IMR-90 (cell line): ENCODE results near the gene LCN10. TPM values are rescaled to one million over a fixed set of nuclear protein-coding genes. Genes with fewer than 3 reads are reported as not detected.

Experiments
- ATAC-seq: fragments of 200-7000 bp; cut with Tn5 transposase; 2 replicates; pipeline ENCODE4 v1.9.1; 2020; ENCODE audit warnings: low read depth, mild to moderate bottlenecking, moderate library complexity
- BruUV-seq: library from RNA; stranded (reverse); fragments of 400-500 nt; replicated peaks from 2 replicates; lab custom pipeline; 2021; lab: Mats Ljungman, UMichigan
- CTCF ChIA-PET: fragments of 300-600 bp; formaldehyde crosslinking; extraction: SDS; loops from one replicate; lab custom pipeline; 2021; ENCODE audit warnings: antibody characterized with exemption; lab: Yijun Ruan, JAX
- POLR2A ChIA-PET: fragments of 300-600 bp; sonication (Branson Sonifier 250); formaldehyde crosslinking; loops from one replicate; lab custom pipeline; 2022; ENCODE audit warnings: antibody characterized with exemption; ENCODE audit not compliant: unreplicated experiment; lab: Charles Lee
- DNase-seq: peaks from one replicate; pipeline ENCODE4 v3.0.0; 2013
- H2AFZ ChIP-seq: replicated peaks from 2 replicates; pipeline ENCODE3; 2013; ENCODE audit warnings: low read length, mild to moderate bottlenecking; ENCODE audit not compliant: poor library complexity
- H2AK5ac ChIP-seq: 2 replicates; pipeline ENCODE4 v1.6.1; 2013; ENCODE audit warnings: low read depth, low read length, inconsistent platforms
- H2AK9ac ChIP-seq: replicated peaks from 2 replicates; pipeline ENCODE3; 2013; ENCODE audit warnings: mild to moderate bottlenecking, low read depth, low read length, moderate library complexity; ENCODE audit not compliant: poor library complexity
- H2BK120ac ChIP-seq: 2 replicates; pipeline ENCODE4 v1.6.1; 2013; ENCODE audit warnings: low read depth, low read length, inconsistent platforms
- H2BK15ac ChIP-seq: 3 replicates; pipeline ENCODE4 v1.6.1; 2013; ENCODE audit warnings: low read depth, low read length, inconsistent platforms
- H2BK20ac ChIP-seq: 2 replicates; pipeline ENCODE4 v1.6.1; 2013; ENCODE audit warnings: low read depth, mild to moderate bottlenecking, inconsistent platforms, low read length, moderate library complexity
- H2BK5ac ChIP-seq: 2 replicates; pipeline ENCODE4 v1.6.1; 2013; ENCODE audit warnings: mild to moderate bottlenecking, low read depth, low read length, inconsistent platforms; ENCODE audit not compliant: poor library complexity, severe bottlenecking
- H3K14ac ChIP-seq: replicated peaks from 2 replicates; pipeline ENCODE4 v1.6.1; 2013; ENCODE audit warnings: low read depth, low read length, inconsistent platforms
- H3K18ac ChIP-seq: 2 replicates; pipeline ENCODE4 v1.6.1; 2013; ENCODE audit warnings: low read depth, low read length, control low read depth
- H3K23ac ChIP-seq: 2 replicates; pipeline ENCODE4 v1.6.1; 2013; ENCODE audit warnings: low read depth, low read length, inconsistent platforms
- H3K27ac ChIP-seq: 2 replicates; pipeline ENCODE4 v1.5.1; 2013; ENCODE audit warnings: mild to moderate bottlenecking, control low read depth, low read length; ENCODE audit not compliant: insufficient read depth
- H3K27me3 ChIP-seq: 2 replicates; pipeline ENCODE4 v1.6.1; 2013; ENCODE audit warnings: low read length; ENCODE audit not compliant: control insufficient read depth, insufficient read depth
- H3K36me3 ChIP-seq: 2 replicates; pipeline ENCODE4 v1.6.1; 2013; ENCODE audit warnings: low read length, mixed read lengths; ENCODE audit not compliant: control insufficient read depth, insufficient read depth
- H3K4ac ChIP-seq: 2 replicates; pipeline ENCODE4 v1.6.1; 2013; ENCODE audit warnings: low read depth, low read length, inconsistent platforms
- H3K4me1 ChIP-seq: 2 replicates; pipeline ENCODE4 v1.6.1; 2013; ENCODE audit warnings: low read length, mixed read lengths; ENCODE audit not compliant: control insufficient read depth, insufficient read depth
- H3K4me2 ChIP-seq: 2 replicates; pipeline ENCODE4 v1.6.1; 2013; ENCODE audit warnings: low read depth, mild to moderate bottlenecking, control low read depth, low read length, moderate library complexity
- H3K4me3 ChIP-seq: 2 replicates; pipeline ENCODE4 v1.5.1; 2013; ENCODE audit warnings: low read depth, mild to moderate bottlenecking, control low read depth, low read length, moderate library complexity; ENCODE audit not compliant: insufficient read depth
- H3K56ac ChIP-seq: 2 replicates; pipeline ENCODE4 v1.6.1; 2013; ENCODE audit warnings: low read length, inconsistent platforms; ENCODE audit not compliant: insufficient read depth; ENCODE audit errors: extremely low read depth
- H3K79me1 ChIP-seq, 2 experiments: 2 replicates each; pipeline ENCODE4 v1.6.1; 2013; ENCODE audit warnings: low read length in 2 of 2, inconsistent platforms in 1 of 2, low read depth in 1 of 2
- H3K9ac ChIP-seq: 2 replicates; pipeline ENCODE4 v1.6.1; 2013; ENCODE audit warnings: low read depth, low read length, control low read depth
- H3K9me1 ChIP-seq: 2 replicates; pipeline ENCODE4 v1.6.1; 2013; ENCODE audit warnings: low read length, inconsistent platforms; ENCODE audit not compliant: insufficient read depth
- H3K9me3 ChIP-seq: 2 replicates; pipeline ENCODE4 v1.6.1; 2013; ENCODE audit warnings: low read length; ENCODE audit not compliant: control insufficient read depth, insufficient read depth
- H4K20me1 ChIP-seq: 2 replicates; pipeline ENCODE4 v1.6.1; 2013; ENCODE audit warnings: low read length, inconsistent platforms; ENCODE audit not compliant: insufficient read depth
- H4K5ac ChIP-seq: 2 replicates; pipeline ENCODE4 v1.6.1; 2013; ENCODE audit warnings: mild to moderate bottlenecking, low read depth, low read length, control low read depth
- H4K8ac ChIP-seq, 2 experiments: 2 replicates each; pipeline ENCODE4 v1.6.1; 2013; ENCODE audit warnings: low read depth in 2 of 2, low read length in 2 of 2, control low read depth in 1 of 2, inconsistent platforms in 1 of 2
- H4K91ac ChIP-seq: 2 replicates; pipeline ENCODE4 v1.6.1; 2013; ENCODE audit warnings: low read depth, low read length, inconsistent platforms; ENCODE audit not compliant: insufficient read depth
- CEBPB ChIP-seq: IDR thresholded peaks from 2 replicates; pipeline ENCODE4 v1.6.1; 2012; ENCODE audit warnings: low read depth, low read length, improper control_type of control experiment
- MXI1 ChIP-seq: IDR thresholded peaks from 2 replicates; pipeline ENCODE4 v1.6.1; 2012; ENCODE audit warnings: low read depth, mild to moderate bottlenecking, low read length, moderate library complexity, borderline replicate concordance
- RAD21 ChIP-seq: IDR thresholded peaks from 2 replicates; pipeline ENCODE4 v1.6.1; 2012; ENCODE audit warnings: low read length, improper control_type of control experiment
- RCOR1 ChIP-seq: IDR thresholded peaks from 2 replicates; pipeline ENCODE4 v1.6.1; 2012; ENCODE audit warnings: mild to moderate bottlenecking, low read length, improper control_type of control experiment; ENCODE audit not compliant: insufficient replicate concordance
- SMC3 ChIP-seq: fragments of 150-350 bp; IDR thresholded peaks from 2 replicates; pipeline ENCODE4 v1.6.1; 2016; ENCODE audit warnings: low read depth, mild to moderate bottlenecking, antibody characterized with exemption, low read length, moderate library complexity
- WGBS, 2 experiments: methylation state at CpG; one replicate each; pipeline versions ENCODE4 v1.1.5 to v1.1.7; 2013; ENCODE audit warnings: missing lambda C conversion rate in 2 of 2; ENCODE audit not compliant: insufficient read length in 1 of 2; ENCODE audit errors: extremely low coverage in 2 of 2; 5-methylcytosine and 5-hydroxymethylcytosine counted together
- dilution Hi-C: fragments of 300-500 bp; cut with HindIII; formaldehyde crosslinking; loops from one replicate; pipeline ENCODE4 v1.14.3; 2018; ENCODE audit warnings: low sequenced_read_pairs; ENCODE audit not compliant: unreplicated experiment
- in situ Hi-C: fragments of 300-500 bp; cut with MboI; formaldehyde crosslinking; loops from 3 replicates; pipeline ENCODE4 v1.14.3; 2019; ENCODE audit warnings: low sequenced_read_pairs, inconsistent platforms, mixed read lengths
- intact Hi-C: fragments of 100-400 bp; cut with micrococcal nuclease; formaldehyde crosslinking; loops from 2 replicates; pipeline ENCODE4 v1.10.0; 2022
- polyA plus RNA-seq, 3 experiments: library from polyadenylated mRNA; depleted of rRNA; stranded (reverse); fragments of >200 nt; gene quantifications; 2 replicates each; pipeline ENCODE4 v1.2.3, GENCODE V29; 2012; ENCODE audit warnings: low replicate concordance in 1 of 3
- total RNA-seq: library from RNA; depleted of rRNA; stranded (reverse); fragments of >200 nt; gene quantifications from 2 replicates; pipeline ENCODE4 v1.2.3, GENCODE V29; 2012
- TF ChIP-seq, protein P1 (sequence below): conservative IDR thresholded peaks from 2 replicates; pipeline ENCODE4 v1.5.1; 2012; ENCODE audit warnings: mild to moderate bottlenecking, low read depth, low read length, improper control_type of control experiment
- TF ChIP-seq, protein P2 (sequence below): fragments of 150-350 bp; IDR thresholded peaks from 2 replicates; pipeline ENCODE4 v1.6.1; 2016; ENCODE audit warnings: low read depth, mild to moderate bottlenecking, low read length, moderate library complexity, borderline replicate concordance

The LCN10 gene
- total and polyA plus RNA-seq, 2 of the 4 experiments (the other 2 are of a cell fraction): not detected

- WGBS, 2 experiments: 80% methylated on average over 13 of the region's 23 CpGs; no CpG with 5 or more reads in 1 of the 2 experiments
- TF ChIP-seq RAD21: no peak
- TF ChIP-seq MXI1: no peak
- no peak for TF ChIP-seq SMC3
- TF ChIP-seq RCOR1: no peak
- TF ChIP-seq, protein P1, sequence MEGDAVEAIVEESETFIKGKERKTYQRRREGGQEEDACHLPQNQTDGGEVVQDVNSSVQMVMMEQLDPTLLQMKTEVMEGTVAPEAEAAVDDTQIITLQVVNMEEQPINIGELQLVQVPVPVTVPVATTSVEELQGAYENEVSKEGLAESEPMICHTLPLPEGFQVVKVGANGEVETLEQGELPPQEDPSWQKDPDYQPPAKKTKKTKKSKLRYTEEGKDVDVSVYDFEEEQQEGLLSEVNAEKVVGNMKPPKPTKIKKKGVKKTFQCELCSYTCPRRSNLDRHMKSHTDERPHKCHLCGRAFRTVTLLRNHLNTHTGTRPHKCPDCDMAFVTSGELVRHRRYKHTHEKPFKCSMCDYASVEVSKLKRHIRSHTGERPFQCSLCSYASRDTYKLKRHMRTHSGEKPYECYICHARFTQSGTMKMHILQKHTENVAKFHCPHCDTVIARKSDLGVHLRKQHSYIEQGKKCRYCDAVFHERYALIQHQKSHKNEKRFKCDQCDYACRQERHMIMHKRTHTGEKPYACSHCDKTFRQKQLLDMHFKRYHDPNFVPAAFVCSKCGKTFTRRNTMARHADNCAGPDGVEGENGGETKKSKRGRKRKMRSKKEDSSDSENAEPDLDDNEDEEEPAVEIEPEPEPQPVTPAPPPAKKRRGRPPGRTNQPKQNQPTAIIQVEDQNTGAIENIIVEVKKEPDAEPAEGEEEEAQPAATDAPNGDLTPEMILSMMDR: no peak
- TF ChIP-seq, protein P2, sequence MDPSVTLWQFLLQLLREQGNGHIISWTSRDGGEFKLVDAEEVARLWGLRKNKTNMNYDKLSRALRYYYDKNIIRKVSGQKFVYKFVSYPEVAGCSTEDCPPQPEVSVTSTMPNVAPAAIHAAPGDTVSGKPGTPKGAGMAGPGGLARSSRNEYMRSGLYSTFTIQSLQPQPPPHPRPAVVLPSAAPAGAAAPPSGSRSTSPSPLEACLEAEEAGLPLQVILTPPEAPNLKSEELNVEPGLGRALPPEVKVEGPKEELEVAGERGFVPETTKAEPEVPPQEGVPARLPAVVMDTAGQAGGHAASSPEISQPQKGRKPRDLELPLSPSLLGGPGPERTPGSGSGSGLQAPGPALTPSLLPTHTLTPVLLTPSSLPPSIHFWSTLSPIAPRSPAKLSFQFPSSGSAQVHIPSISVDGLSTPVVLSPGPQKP: no peak
- TF ChIP-seq CEBPB: no peak
- CTCF ChIA-PET: interaction anchor here (0.6 kb wide), 1 partner anchor 261 kb away, joined by 3 read pairs; no protein-coding TSS in a partner anchor
Measured at GRCh38 chr9:136739509-136739908, 3.2 kb downstream of the LCN10 start.

More at GRCh38 chr9:136739509-136739908, 3.2 kb downstream of the LCN10 start:
- Histone ChIP-seq H3K27ac (no peak overlapping the region), H3K4me2 (no peak overlapping the region), H4K5ac (no peak overlapping the region), H2AK5ac (no peak overlapping the region), H2AFZ (no peak overlapping the region), H3K4me1 (peaks cover 3% of the 10 kb centered on the region; the same call in 1 of the 2 replicates), H3K4me3 (no peak overlapping the region), H3K27me3 (peaks cover 62% of the 10 kb centered on the region), H3K79me1 (no peaks in the 10 kb centered on the region), H3K56ac (no peak overlapping the region), H4K8ac (no peak overlapping the region), H2BK120ac (no peak overlapping the region), H3K4ac (no peak overlapping the region), H3K36me3 (no peaks in the 10 kb centered on the region), H3K14ac (no peak overlapping the region), H2AK9ac (no peak overlapping the region), H3K9me1 (no peaks in the 10 kb centered on the region), H4K91ac (no peak overlapping the region), H2BK20ac (no peak overlapping the region), H2BK5ac (no peak overlapping the region), H3K23ac (no peak overlapping the region), H4K20me1 (no peaks in the 10 kb centered on the region; the same call in 1 of the 2 replicates), H3K9ac (no peak overlapping the region), H3K9me3 (no peaks in the 10 kb centered on the region), H3K18ac (no peak overlapping the region), H2BK15ac (no peak overlapping the region)
- no peak for ATAC-seq
- dilution Hi-C loops: no loop called here
- BruUV-seq: no TSS peak
- no peak for DNase-seq
- POLR2A ChIA-PET: no interaction called here
- in situ Hi-C loops: no loop called here
- intact Hi-C loops: no loop called here
